Thoracic aorta (tissue), 2 donors: ENCODE data around the gene ZNF569. TPM values are rescaled to one million over a fixed set of nuclear protein-coding genes. Genes with fewer than 3 reads are reported as not detected.

ENCODE experiments used
- ATAC-seq: fragments of 150-250 bp; one replicate; pipeline ENCODE4 v1.8.0; 2017; ENCODE audit warnings: low read depth; ENCODE audit not compliant: insufficient number of reproducible peaks, low FRiP score
- DNase-seq: peaks from one replicate; pipeline ENCODE4 v3.0.0-alpha.2; 2020; ENCODE audit warnings: low spot score
- H3K27ac ChIP-seq, 2 donors: fragments of 200-600 bp; sonication (generic); 1 replicate in 1 of 2; 2 replicates in 1 of 2; pipeline ENCODE4 v1.5.1; 2016; ENCODE audit warnings: mild to moderate bottlenecking in 2 of 2, moderate library complexity in 2 of 2
- H3K27me3 ChIP-seq: fragments of 200-600 bp; sonication (generic); replicated peaks from 2 replicates; pipeline ENCODE4 v1.6.0; 2016; ENCODE audit warnings: mild to moderate bottlenecking; ENCODE audit not compliant: insufficient read depth
- H3K36me3 ChIP-seq: fragments of 200-600 bp; sonication (generic); one replicate; pipeline ENCODE4 v1.5.1; 2016
- H3K4me1 ChIP-seq, 2 donors: fragments of 200-600 bp; sonication (generic); 1 replicate in 1 of 2; 2 replicates in 1 of 2; pipeline versions ENCODE4 v1.5.1 to v1.6.0; 2016; ENCODE audit warnings: low read depth in 2 of 2, mild to moderate bottlenecking in 1 of 2; ENCODE audit not compliant: control insufficient read depth in 1 of 2
- H3K4me3 ChIP-seq: fragments of 200-600 bp; sonication (generic); 2 replicates; pipeline ENCODE4 v1.5.1; 2016; ENCODE audit warnings: mild to moderate bottlenecking
- H3K9me3 ChIP-seq: fragments of 200-600 bp; sonication (generic); 2 replicates; pipeline ENCODE4 v1.5.1; 2016
- CTCF ChIP-seq: fragments of 200-600 bp; sonication (generic); IDR thresholded peaks from one replicate; pipeline ENCODE4 v1.5.1; 2019; ENCODE audit warnings: antibody characterized with exemption
- total RNA-seq, 2 donors: library from RNA; depleted of rRNA; stranded (reverse); fragments of >200 nt; gene quantifications; one replicate each; pipeline versions ENCODE4 v1.1.0 to v1.2.3, GENCODE V29; 2016

ZNF569 gene
- total RNA-seq, 2 donors from 2014 or later: 4.6 to 13.3 TPM

- Histone ChIP-seq H3K9me3 (peaks cover 4% of the 10 kb centered on the region), H3K36me3 (peaks cover 4% of the 10 kb centered on the region), H3K4me1 (peaks cover 5 to 31% of the 10 kb centered on the region in 2 donors), H3K27me3 (no peaks in the 10 kb centered on the region), H3K4me3 (peak overlapping the region; percentile 90), H3K27ac (no peak overlapping the region)
- no peak for ATAC-seq
- no peak for DNase-seq
- TF ChIP-seq CTCF: no peak
Measured at GRCh38 chr19:37470216-37470615, 3.0 kb upstream of the ZNF569 start.

- Histone ChIP-seq H3K27me3 (no peaks in the 10 kb centered on the region), H3K27ac (peak within 1 kb of the TSS; percentile 89 to 96), H3K4me1 (peaks cover 5 to 31% of the 10 kb centered on the region in 2 donors), H3K9me3 (no peaks in the 10 kb centered on the region), H3K36me3 (peaks cover 8% of the 10 kb centered on the region), H3K4me3 (peak within 1 kb of the TSS; percentile 90)
- ATAC-seq (peak; percentile 80), DNase-seq (peak; percentile 62)
- no peak for TF ChIP-seq CTCF
Measured at GRCh38 chr19:37468961-37469777, 1.9 kb upstream of the ZNF569 start, which contains the start of gene ZNF570. ZNF570 (plus strand) TSS chr19:37469356; CDS start chr19:37470355, 999 bp downstream.

- H3K4me1 ChIP-seq: peaks cover 5 to 31% of the 10 kb centered on the region in 2 donors
- DNase-seq (no peak), ATAC-seq (no peak)
- peaks cover 18% of the 10 kb centered on the region for H3K36me3 ChIP-seq
- TF ChIP-seq CTCF: no peak
- H3K27ac ChIP-seq: peak overlapping the region; percentile 80 to 89
- H3K9me3 ChIP-seq: peaks cover 2% of the 10 kb centered on the region
- H3K27me3 ChIP-seq: no peaks in the 10 kb centered on the region
- H3K4me3 ChIP-seq: peak overlapping the region; percentile 90
Measured at GRCh38 chr19:37467608-37468090, 405 bp upstream of the ZNF569 start.

- Histone ChIP-seq H3K27ac (peak overlapping the region; percentile 80 to 89), H3K9me3 (peaks cover 15% of the 10 kb centered on the region), H3K36me3 (peaks cover 30% of the 10 kb centered on the region), H3K4me3 (peak overlapping the region; percentile 90), H3K4me1 (peaks cover 5 to 31% of the 10 kb centered on the region in 2 donors), H3K27me3 (no peaks in the 10 kb centered on the region)
- no peak for DNase-seq
- TF ChIP-seq CTCF: no peak
- no peak for ATAC-seq
Measured at GRCh38 chr19:37466277-37466797, 907 bp downstream of the ZNF569 start.

- peaks cover 31% of the 10 kb centered on the region for H3K36me3 ChIP-seq
Measured at GRCh38 chr19:37452500-37453245, 14.6 kb downstream of the ZNF569 start.

More at GRCh38 chr19:37452500-37453245, 14.6 kb downstream of the ZNF569 start:
- peak overlapping the region; percentile 15 for H3K4me3 ChIP-seq
- DNase-seq (no peak), ATAC-seq (no peak)
- H3K27me3 ChIP-seq: no peaks in the 10 kb centered on the region
- H3K9me3 ChIP-seq: peaks cover 97% of the 10 kb centered on the region
- no peaks in the 10 kb centered on the region for H3K4me1 ChIP-seq
- H3K27ac ChIP-seq: no peak overlapping the region
- TF ChIP-seq CTCF: no peak
